AG09309 (cell line): ENCODE measurements around the gene UST.
"Not testable (repeated sequence)": the region's sequence is repeated elsewhere in the genome, so short reads cannot be mapped to it uniquely, and the experiment has no call there.

Experiments used
- DNase-seq: peaks from one replicate; pipeline ENCODE4 v3.0.0-alpha.2; 2010; ENCODE audit warnings: low read depth
- H3K4me3 ChIP-seq: 2 replicates; pipeline ENCODE4 v1.5.1; 2011; ENCODE audit warnings: mild to moderate bottlenecking, low read depth, low read length, moderate library complexity; ENCODE audit not compliant: control insufficient read depth
- TF ChIP-seq, protein P1 (sequence below): IDR thresholded peaks from 2 replicates; pipeline ENCODE4 v1.5.1; 2011; ENCODE audit warnings: mild to moderate bottlenecking, low read depth, low read length, inconsistent platforms; ENCODE audit not compliant: insufficient read depth, control insufficient read depth; ENCODE audit errors: missing control alignments

Gene UST

DNA sequence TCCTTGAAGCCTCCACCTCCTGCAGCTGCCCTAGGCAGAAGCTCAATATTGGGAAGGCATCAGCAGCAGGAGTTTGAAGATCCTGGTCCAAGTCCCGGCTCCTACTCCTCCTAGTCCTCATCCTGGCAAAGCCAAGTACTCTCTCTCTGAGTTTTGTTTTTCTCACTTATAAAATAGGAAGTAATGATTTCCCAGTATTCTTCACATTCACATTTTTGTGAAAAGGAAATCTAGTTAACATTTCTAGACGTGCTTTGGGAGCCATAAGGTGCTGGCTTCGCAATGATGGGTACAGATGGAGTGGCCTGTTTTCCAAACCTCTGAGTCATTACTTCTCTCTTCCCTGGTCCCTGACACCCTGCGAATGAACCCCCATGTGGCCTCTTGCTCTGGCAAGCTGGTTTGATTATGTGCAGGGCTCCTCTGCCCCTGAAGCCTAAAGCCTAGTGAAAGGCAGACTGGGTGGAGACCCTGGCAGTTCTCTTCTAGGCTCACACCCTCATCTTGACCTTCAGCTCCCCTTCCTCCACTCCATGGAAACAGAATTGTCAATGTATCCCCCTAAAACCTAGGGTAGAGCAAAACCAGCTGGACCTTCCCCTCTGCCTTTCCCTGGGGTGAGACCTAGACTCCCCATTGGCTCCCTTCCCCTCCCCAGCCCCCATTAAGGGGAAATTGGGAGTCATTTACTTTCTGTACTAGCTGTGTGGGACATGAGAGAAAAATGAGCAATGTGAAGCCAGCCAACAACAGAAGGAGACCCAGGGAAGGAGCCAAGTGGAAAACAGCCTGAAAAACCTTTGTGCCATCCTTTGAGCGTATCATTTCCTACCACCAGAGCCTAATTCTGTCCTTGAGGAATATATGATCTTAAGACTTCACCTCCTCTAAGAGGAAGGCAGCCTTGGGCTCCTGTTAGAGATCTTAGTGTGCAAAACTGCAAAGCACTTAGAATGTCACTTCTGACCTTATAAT lies 158.4 kb downstream of the UST start:
- DNase-seq, result no peak
- TF ChIP-seq, protein P1, sequence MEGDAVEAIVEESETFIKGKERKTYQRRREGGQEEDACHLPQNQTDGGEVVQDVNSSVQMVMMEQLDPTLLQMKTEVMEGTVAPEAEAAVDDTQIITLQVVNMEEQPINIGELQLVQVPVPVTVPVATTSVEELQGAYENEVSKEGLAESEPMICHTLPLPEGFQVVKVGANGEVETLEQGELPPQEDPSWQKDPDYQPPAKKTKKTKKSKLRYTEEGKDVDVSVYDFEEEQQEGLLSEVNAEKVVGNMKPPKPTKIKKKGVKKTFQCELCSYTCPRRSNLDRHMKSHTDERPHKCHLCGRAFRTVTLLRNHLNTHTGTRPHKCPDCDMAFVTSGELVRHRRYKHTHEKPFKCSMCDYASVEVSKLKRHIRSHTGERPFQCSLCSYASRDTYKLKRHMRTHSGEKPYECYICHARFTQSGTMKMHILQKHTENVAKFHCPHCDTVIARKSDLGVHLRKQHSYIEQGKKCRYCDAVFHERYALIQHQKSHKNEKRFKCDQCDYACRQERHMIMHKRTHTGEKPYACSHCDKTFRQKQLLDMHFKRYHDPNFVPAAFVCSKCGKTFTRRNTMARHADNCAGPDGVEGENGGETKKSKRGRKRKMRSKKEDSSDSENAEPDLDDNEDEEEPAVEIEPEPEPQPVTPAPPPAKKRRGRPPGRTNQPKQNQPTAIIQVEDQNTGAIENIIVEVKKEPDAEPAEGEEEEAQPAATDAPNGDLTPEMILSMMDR, result no peak

DNA sequence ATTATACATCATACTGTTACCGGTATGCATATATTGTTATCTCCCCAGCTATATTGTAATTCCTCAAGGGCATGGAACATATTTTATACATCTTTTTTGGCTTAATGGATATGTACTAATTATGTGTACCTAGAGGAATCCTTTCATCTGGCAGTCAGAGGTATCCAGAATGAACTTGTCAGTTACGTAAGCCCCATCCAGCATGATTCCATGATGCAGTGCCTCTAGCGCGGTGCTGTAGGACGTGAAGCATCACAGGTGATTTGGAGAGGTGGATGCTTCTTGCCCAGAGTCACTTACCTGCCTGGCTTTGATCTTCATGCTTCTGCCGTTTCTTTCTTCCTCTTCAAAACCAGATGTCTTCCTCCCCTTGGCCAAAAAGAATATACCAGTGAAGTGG lies 159.1 kb downstream of the UST start:
- no peak for DNase-seq
- no peak overlapping the region for H3K4me3 ChIP-seq
- TF ChIP-seq, protein P1, result no peak

More for the DNA sequence above, 158.4 kb downstream of the UST start:
- H3K4me3 ChIP-seq, result no peak overlapping the region

DNA sequence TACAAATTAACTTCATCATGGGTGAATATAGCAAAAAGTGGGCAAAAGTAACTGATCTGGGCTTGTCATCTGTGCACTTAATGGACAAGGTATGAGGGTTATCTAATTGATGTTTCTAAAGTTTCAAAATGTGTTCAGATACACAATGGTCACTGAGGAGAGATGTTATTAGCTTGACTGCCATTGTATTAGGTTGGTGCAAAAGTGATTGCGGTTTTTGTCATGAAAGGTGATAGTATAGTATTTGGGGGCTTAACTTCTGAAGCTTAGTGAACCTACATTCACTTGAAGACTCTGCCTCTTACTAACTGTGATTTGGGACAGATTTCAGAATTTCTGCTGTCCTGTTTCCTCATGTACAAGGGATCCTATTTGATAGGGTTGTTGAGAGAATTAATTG lies 159.6 kb downstream of the UST start:
- TF ChIP-seq, protein P1, result no peak
- no peak for DNase-seq
- no peak overlapping the region for H3K4me3 ChIP-seq

DNA sequence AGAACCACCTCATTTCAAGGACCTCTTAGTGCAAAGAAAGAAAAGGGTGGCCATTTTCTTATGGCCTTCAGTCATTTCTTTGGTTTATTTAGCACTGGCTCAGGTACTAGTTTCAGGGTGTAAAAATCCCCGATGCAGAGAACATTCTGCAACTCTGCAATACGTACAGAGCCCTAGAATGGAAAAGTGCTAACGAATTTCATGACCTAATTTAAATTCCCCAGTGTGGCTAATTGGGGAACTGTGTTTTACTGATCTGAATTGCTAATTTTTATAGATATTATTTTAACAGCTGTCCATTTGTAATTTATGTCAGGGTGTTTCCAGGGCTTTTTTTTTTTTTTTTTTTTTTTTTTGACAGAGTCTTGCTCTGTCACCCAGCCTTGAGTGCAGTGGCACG lies 160.7 kb downstream of the UST start:
- TF ChIP-seq, protein P1, result no peak
- no peak for DNase-seq
- H3K4me3 ChIP-seq, result no peak overlapping the region

DNA sequence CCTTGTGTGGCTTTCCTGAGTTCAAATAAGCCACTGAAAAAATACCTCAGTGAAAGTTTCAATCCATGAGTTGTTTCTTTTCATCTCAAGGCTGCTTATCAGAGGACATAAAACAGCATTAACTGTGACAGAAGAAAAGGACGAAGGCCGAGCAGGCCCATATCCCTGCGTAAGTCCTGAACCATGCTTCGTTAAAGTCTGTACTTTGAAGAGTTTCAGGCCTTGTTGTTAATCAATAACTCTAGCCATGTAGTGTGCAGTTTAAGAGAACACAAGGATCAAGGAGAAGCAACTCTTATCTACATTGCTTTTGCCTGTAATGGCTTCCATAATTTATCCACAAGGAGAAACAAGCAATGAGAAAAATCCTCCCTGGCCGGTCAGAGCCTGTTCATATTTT lies 165.4 kb downstream of the UST start:
- TF ChIP-seq, protein P1, result no peak
- DNase-seq, result no peak
- H3K4me3 ChIP-seq, result no peak overlapping the region

DNA sequence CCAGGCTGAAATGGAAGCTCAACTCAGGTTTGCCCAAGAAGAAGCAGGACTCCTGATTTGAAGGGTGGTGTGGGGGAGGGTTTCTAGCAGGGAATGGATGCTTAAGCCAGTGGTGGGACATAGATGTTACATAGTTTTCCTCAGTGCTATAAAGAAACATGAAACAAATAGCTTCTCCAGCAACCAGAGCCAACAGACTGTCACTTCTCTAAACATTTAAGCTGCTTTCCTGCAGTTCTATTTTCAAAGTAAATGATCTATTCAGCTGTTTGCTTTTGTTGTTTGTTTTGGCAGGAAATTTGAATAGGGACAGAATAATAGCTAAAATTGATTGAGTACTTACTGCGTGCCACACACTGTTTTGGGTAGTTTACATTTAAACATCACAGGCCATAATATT lies 169.0 kb downstream of the UST start:
- TF ChIP-seq, protein P1, result no peak
- no peak overlapping the region for H3K4me3 ChIP-seq
- DNase-seq, result no peak

DNA sequence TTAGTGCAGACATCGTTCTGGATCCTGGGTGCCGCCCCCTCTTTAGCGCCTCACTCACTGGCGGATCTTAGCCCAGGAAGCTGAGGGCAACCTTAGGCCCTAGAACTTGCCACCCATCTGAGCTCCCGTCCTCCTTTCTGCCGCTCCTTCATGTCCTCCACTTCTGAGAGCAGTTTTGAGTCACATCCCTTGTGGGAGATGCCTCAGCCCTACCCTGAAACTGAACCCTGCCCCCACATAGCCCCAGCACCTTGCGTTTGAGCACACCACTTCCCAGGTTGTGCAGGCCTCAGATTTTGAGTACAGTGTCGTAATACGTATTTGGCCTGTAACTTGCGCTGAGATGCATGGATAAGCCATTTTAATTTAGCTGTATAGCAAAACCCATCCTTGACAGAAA lies 169.7 kb downstream of the UST start:
- not testable (repeated sequence) for H3K4me3 ChIP-seq, DNase-seq
